Midbrain (tissue), 1 donor: ENCODE measurements around the gene HERPUD1.
A peak's percentile ranks its signal among the peaks of the same experiment; 100 is the strongest.
"Not testable (repeated sequence)": the region's sequence is repeated elsewhere in the genome, so short reads cannot be mapped to it uniquely, and the experiment has no call there.

Experiments used
- DNase-seq: peaks from one replicate; lab custom pipeline; 2025; lab: John Stamatoyannopoulos, UW

Gene HERPUD1, protein sequence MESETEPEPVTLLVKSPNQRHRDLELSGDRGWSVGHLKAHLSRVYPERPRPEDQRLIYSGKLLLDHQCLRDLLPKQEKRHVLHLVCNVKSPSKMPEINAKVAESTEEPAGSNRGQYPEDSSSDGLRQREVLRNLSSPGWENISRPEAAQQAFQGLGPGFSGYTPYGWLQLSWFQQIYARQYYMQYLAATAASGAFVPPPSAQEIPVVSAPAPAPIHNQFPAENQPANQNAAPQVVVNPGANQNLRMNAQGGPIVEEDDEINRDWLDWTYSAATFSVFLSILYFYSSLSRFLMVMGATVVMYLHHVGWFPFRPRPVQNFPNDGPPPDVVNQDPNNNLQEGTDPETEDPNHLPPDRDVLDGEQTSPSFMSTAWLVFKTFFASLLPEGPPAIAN

DNA sequence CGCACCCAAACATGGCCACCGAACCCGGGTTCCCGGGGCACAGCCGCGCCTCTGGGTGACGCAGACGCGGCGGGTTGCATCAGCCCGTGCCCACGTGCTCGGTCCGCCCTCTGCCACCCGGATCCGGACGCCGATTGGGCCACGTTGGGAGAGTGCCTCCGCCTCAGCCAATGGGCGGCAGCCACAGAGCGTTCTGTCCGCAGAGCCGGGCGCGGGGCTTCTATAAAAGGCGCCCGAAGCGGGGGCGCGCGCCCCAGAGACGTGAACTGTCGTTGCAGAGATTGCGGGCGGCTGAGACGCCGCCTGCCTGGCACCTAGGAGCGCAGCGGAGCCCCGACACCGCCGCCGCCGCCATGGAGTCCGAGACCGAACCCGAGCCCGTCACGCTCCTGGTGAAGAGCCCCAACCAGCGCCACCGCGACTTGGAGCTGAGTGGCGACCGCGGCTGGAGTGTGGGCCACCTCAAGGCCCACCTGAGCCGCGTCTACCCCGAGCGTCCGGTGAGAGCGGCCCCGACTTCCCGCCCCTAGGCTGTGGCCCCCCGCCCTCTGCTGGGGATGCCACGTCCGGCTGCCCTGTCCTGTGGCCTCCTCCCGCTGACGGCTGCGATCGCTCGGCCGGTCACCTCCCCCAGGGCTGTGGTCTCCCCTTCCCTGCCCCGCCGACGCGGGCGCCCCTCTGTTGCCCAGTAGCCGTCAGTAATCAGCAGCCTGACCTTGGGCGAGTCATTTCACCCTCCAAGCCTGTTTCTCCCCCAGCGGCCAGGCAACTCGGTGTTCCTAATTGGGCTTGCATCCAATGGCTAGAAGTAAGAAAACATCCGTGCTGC, at the start of gene HERPUD1:
HERPUD1 (plus strand) TSS at position 251 of the 829 bp plus-strand sequence; CDS start at position 354, 103 bp downstream.
- DNase-seq = peak; percentile 99

DNA sequence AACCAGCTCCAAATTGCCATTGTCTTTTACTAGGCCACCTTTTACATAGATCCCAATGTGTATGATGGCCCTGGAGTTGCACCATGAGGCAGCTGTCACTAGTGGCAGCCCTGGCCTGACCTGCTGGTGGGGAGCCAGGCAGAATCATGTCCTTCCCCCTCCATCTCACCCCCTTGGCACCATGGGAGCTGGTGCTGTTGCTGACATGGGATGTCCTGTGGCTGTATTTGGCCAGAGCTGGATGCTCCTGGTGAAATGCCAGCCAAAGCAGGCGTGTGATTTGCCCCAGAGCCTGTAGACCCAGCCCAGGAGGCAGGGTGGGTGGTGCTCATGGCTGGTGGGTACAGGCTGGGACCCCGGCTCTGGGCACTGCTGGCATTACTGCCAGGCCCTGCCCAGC, 48.4 kb upstream of the HERPUD1 start:
- DNase-seq = no peak

DNA sequence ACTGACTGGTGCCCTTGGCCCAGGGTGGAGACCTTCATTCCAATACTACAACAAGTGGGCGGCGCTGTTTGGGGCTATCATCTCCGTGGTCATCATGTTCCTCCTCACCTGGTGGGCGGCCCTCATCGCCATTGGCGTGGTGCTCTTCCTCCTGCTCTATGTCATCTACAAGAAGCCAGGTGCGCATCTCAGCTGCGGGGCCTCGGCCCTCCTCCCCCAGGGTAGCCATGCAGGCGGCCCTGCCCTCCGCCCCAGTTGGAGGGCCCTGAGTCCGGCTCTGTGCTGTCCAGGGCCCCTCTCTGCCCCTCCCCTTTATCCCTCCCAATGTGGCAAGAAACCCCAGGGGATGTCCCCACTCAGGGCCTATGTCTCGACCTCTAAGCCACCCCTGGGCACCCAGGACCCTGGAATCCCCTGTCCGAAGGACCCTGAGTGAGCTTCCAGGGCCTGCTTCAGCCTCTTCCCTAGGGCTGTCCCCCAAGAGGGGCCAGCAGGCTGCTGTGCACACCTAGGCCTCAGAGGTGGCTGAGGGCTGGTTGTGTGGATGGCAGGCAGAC, 47.8 kb upstream of the HERPUD1 start:
- no peak for DNase-seq

DNA sequence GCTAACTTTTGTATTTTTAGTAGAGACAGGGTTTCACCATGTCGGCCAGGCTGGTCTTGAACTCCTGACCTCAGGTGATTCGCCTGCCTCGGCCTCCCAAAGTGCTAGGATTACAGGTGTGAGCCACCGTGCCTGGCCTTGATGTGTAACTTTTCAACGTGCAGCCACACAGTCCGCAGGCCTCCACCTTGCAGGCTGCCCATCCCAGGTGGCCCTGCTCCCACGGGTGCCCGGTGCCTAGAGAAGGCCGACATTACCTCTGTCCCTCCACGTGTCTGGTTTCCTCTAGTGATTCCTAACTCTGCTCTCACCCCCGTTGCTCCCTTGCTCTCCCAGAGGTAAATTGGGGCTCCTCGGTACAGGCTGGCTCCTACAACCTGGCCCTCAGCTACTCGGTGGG, 47.0 kb upstream of the HERPUD1 start:
- DNase-seq = not testable (repeated sequence)

DNA sequence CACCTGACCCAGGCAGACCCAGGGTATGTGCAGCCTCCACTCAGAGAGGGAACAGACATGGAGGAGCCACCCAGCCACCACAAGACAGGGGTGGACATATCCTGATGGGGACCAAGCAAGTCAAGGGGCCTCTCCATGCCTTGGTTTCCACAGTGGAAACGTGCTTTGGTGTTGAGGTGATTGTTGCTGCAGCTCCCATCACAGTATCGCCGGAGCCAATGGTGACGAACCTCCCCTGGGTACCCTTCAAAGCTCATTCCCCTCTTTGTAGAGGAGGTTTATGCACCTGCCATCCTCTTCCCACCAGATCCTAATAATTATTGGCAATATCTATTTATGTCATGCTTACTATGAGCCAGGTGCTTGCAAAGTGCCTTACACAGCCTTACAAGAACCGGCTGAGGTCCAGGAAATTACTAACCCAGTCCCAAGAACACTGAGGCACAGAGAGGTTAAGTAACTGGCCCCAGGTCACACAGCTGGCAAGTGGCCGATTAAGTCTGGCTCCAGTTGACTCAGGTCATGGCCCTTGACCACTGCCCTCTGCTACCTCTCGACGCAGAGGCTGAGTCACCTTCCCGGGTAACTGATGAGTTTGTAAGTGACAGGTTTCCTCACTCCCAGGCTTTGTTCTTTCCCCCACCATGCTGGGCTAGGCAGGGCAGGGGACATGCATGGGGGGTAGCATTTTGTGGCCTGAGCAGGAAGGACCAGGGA, 46.3 kb upstream of the HERPUD1 start:
- no peak for DNase-seq

DNA sequence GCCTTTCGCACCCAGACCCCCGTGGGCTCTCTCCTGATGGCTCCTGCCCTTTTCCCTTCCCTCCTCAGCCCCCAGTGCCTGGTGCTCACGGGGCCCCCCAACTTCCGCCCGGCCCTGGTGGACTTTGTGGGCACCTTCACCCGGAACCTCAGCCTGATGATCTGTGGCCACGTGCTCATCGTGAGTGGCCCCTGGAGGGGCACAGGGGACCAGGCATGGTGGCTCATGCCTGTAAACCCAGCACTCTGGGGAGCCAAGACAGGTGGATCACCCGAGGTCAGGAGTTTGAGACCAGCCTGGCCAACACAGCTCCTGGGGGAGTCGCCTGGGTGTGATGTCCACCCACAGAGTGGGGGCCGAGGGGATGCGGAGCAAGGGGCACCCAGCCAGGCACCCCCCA, 45.6 kb upstream of the HERPUD1 start:
- DNase-seq = no peak

DNA sequence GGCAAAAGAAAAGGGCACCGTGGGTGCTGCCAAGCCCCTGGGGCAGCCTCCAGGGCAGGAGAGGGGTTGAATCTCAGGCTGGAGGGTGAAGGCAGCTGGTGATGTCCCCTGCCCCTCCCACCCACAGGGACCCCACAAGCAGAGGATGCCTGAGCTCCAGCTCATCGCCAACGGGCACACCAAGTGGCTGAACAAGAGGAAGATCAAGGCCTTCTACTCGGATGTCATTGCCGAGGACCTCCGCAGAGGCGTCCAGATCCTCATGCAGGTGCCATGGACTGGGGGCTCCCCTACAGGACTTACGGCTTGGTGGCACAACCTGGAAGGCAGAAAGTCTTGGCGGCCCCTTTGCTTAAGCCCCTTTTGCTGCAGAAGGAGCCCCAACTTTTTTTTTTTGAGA, 45.1 kb upstream of the HERPUD1 start:
- DNase-seq = no peak

DNA sequence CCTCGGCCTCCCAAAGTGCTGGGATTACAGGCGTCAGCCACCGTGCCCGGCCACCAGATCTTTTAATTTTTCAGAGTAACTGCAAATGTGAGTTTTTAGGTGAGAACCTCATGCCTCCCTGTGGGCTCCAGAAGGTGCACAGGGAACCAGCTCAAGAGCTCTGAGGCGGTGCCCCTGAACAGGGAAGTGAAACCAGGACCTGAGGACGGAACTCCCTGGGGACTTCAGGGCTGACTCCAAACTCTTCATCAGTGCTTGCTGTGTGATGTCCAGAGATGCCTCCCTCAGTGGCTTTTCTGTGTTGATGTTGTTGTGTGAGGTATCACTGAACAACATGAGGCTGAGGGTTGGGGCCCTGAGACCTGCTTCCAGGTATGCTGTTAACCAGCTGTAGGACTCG, 43.1 kb upstream of the HERPUD1 start:
- no peak for DNase-seq

DNA sequence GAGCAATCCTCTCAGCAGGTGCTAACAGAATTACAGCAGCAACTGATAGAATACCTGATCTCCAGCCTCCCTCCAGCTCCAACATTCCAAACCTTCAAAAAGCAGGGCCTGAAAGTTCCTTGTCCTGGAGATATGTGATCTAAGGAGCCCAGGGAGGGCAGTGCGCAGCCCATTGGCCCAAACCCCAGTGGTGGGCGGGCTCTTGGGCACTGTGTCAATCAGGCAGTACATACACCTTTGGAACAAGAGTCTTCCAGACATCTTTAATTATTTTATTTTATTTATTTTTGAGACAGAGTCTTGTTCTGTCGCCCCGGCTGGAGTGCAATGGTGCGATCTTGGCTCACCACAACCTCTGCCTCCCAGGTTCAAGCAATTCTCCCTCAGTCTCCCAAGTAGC, 42.7 kb upstream of the HERPUD1 start:
- no peak for DNase-seq

DNA sequence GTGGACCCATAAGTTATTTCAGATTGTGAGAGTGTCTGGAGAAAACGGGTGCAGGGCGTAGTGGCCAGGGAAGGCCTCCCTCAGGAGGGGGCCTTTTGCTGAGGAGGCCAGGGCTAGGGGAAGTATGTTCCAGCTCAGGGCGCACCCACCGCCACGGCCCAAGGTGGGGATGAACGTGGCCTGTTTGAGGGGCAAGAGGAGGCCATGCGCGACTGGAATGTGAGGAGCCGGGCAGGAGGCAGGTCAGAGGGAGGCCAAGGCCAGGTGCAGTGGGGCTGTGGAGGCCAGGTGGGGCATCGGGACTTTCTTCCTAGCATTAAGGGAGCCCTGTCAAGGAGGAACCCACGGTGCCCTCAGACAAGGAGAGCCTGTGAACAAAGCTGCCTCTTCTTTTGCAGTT, 40.3 kb upstream of the HERPUD1 start:
- DNase-seq = no peak

DNA sequence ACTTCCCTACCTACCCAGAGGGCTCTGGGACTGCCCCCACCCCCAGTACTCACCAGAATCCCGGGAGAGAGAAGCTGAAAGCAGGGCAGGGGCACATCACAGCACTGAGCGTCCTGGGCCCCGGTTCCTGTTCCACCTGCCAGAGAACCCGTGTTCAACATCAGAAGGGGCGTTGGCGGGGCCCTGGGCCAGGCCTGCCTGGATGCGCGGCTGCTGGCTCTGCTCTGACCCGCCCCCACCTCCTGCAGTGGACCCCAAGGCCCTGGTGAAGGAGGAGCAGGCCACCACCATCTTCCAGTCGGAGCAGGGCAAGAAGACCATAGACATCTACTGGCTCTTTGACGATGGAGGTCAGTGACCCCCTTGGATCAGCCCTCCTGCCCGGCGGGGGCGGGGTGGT, 39.2 kb upstream of the HERPUD1 start:
- no peak for DNase-seq

DNA sequence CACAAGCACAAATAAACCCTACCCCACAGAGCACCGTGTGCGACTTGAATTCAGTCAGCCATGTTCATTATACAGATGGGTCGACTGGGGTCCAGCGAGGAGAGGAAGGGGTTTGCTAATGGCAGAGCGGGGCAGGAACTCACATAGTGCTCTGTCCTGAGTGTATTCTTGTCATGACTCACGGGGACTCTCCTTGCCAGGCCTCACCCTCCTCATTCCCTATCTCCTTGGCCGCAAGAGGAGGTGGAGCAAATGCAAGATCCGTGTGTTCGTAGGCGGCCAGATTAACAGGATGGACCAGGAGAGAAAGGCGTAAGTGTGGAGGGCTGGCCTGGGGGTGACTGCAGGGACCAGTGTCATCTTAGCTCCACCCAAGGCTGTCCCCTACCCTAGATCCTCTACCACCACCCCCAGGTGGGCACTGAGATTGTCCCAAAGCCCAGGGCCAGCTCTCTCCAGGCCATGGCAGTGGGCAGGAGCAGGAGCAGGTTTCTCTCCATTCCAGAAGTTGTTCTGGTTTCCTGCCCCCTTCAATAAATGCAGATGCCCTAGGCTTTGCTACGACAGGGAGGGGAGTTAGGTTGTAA, 37.5 kb upstream of the HERPUD1 start:
- DNase-seq = no peak

DNA sequence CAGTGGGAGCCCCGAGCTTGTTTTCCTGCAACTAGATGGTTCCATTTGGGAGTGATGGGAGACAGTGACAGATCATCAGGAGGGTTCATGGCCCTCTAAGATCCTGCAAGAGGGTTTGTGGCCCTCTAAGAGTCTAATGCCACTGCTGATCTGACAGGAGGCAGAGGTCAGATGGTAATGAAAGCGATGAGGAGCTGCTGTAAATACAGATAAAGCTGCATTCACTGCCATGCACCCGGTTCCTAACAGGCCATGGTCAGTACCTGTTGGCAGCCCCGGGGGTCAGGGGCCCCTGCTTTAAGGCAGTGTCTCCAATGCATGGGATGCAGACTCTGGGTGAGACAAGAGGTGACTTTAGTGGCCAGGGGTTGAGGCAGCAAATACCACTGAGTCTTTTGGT, 36.1 kb upstream of the HERPUD1 start:
- DNase-seq = no peak

DNA sequence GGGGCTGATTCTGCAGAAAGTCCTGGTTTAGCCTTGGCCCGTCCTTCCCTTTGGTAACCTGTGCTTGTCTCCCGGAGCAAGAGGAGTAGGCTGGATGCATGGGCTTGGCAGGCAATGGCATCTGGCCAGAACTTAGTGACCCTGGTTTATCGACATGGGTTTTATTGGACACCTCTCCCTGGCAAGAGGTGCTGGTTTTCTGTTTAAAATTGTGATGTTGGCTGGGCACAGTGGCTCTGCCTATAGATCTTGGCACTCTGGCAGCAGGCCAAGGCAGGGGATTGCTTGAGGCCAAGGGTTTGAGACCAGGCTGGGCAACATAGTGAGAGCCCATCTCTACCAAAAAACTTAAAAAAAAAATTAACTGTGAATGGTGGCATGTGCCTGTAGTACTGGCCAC, 35.7 kb upstream of the HERPUD1 start:
- no peak for DNase-seq

DNA sequence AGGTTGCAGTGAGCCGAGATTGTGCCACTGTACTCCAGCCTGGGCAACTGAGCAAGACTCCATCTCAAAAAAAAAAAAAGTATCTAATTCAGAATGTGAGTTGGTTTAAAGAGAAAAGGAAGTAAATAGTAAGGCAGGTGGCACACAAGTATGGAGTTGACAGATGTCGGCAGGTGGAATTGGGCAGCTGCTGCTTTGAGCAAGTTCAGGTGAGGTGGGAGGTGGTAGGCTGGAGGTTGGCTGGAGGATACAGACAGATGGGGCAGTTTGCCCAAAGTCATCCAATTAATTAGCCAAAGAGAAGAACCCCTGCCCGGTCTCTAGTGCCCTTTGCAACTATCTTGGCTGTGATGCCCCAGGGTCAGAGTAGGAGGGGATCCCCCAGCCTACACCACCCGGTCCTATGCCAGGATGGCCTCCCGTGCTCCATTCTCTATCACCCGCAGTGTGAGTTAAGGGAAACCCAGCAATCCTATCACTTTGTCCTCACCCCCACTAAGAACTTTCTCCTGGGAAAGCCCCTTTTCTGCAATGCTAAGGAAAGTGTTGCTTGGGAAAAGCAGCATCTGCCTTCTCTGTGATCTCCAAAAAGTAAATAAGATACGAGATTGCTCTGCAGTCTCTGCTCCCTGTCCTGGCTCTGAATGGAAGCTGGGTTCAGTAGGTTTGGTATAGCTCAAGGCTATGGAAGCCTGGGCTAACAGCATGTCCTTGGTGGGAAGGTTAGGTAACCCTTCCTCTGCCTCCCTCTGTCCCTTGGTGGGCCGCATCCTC, 34.7 kb upstream of the HERPUD1 start:
- DNase-seq = no peak

DNA sequence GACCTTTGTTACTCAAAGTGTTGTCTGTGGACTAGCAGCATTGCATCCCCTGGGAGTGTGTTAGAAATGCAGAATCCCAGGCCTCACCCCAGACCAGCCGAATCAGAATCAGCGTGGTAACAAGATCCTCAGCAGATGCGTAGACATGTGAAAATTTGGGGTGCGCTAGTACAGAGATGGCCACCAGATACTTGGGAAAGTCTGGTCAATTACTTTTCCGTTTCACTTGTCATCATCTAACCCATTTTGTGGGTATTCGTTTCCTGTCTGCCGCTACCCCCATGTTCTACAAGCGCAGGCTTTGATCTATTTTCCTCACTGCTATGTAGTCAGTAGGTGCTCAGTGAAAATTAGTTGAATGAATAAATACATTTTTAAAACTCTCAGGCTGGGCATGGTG, 33.1 kb upstream of the HERPUD1 start:
- DNase-seq = no peak

DNA sequence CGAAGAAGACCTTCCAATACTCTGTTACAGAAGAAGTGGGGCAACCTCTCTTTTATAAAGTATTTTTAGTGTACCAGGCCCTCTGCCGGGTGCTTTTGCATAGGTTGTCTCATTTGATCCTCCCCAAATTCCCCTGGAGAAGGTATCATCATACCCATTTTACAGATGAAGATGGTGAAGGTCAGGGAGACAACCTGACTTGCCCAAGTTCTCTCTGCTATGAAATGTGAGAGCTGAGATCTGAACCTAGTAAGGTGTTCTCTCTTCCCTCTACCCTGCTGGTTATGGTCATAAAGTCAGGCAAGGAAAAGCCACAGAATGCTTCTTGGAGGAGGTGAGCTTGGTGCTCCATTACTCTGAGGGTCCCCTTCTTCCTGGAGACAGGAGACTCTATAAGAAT, 28.1 kb upstream of the HERPUD1 start:
- DNase-seq = no peak

DNA sequence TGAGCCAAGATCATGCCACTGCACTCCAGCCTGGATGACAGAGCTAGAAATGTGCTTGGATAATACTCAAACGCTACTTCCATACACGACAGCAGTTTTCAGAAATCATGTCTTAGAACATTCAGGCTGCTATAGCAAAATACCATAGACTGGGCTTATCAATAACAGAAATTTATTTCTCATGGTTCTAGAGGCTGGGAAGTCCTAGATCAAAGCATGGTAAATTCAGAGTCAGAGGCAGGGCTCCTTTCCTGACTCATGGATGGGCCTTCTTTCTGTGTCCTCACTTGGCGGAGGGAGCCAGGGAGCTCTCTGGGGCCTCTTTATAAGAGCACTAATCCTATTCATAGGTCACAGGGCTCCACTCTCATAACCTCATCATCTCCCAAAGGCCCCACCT, 24.5 kb upstream of the HERPUD1 start:
- DNase-seq = no peak

DNA sequence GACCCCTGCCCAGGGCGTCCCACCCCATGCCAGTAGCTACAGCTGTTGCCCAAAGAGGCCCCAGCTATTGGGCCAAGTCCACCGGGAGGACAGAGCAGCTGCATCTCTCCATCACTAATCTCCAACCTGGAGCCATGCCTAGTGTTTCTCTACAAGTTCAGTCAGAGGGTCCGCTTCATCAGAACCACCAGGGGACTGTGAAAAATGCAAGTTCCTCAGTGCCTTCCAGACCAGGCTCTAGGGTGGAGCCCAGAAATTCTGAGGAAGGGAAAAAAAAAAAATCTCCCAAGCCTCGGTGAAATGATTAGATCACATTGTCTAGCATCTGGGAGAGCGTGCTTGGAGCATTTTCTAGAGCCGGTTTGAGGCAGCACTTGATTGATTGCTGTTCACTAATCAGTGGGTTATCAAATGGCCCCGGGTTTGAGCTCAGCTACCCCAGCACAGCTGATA, 22.4 kb upstream of the HERPUD1 start:
- no peak for DNase-seq

DNA sequence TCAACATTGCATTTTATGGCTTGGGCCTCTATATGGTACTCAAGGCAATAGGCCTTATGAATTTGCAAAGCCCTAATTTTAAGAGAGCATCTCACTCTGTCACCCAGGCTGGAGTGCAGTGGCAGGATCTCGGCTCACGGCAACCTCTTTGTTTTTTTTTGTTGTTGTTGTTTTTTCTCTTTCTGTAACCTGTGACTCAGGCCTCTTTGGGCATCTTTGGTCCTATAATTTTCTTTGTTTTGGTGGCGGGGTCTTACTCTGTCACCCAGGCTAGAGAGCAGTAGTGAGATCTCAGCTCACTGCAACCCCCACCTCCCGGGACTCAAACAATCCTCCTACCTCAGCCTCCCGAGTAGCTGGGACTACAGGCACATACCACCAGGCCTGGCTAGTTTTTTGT, 21.8 kb upstream of the HERPUD1 start:
- no peak for DNase-seq
